PC-3 (cell line): ENCODE measurements around the gene PCED1B.

ENCODE experiments used
- EZH2 ChIP-seq: fragments of 300-600 bp; sonication (generic); IDR thresholded peaks from one replicate; pipeline ENCODE4 v1.6.1; 2017; ENCODE audit warnings: antibody characterized with exemption, mild to moderate bottlenecking, low read length; ENCODE audit not compliant: unreplicated experiment
- TF ChIP-seq, protein P1 (sequence below): fragments of 300-600 bp; sonication (generic); conservative IDR thresholded peaks from 2 replicates; pipeline ENCODE4 v1.5.1; 2017; ENCODE audit warnings: antibody characterized with exemption, low read depth, mild to moderate bottlenecking, low read length

DNA sequence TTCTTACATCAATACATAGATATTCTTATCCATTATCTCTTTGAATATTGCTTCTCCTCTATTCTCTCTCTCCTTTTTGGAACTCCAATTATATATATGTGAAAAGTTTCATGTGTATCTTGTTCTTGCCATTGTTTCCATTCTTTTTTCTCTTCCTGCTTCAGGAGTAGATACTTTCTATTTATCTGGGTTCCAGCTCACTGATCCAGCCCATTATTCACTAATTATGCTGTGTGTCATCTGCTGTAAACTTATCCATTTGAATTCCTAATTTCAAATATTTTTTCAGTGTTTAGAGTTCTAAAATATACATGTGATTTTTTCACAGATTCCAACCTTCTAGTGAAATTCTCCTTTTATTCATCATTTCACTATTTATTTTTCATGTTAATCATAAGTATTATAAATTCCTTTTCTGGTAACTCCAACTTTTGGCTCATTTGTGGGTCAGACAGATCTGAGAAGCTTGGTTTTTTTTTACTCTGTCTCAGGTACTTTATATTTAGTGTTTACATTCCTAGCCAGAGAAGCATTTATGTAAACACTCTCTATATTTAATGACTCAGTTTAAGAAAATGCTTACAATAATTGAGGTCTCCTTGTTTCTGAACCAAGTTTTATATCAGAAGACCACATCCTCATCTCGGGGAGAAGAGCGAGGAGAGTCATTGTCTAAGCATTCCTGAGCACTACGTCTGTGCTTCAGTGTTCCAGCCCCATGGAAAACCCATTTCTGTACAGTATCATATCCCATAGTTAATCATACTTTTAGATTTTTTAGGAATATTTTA is 16.2 kb downstream of the PCED1B start:
- TF ChIP-seq, protein P1, sequence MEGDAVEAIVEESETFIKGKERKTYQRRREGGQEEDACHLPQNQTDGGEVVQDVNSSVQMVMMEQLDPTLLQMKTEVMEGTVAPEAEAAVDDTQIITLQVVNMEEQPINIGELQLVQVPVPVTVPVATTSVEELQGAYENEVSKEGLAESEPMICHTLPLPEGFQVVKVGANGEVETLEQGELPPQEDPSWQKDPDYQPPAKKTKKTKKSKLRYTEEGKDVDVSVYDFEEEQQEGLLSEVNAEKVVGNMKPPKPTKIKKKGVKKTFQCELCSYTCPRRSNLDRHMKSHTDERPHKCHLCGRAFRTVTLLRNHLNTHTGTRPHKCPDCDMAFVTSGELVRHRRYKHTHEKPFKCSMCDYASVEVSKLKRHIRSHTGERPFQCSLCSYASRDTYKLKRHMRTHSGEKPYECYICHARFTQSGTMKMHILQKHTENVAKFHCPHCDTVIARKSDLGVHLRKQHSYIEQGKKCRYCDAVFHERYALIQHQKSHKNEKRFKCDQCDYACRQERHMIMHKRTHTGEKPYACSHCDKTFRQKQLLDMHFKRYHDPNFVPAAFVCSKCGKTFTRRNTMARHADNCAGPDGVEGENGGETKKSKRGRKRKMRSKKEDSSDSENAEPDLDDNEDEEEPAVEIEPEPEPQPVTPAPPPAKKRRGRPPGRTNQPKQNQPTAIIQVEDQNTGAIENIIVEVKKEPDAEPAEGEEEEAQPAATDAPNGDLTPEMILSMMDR: no peak
- TF ChIP-seq EZH2: no peak
